GM23338 (cell line): ENCODE measurements around the gene CTTN. TPM values are rescaled to one million over a fixed set of nuclear protein-coding genes. Genes with fewer than 3 reads are reported as not detected.
A peak's percentile ranks its signal among the peaks of the same experiment; 100 is the strongest.

Experiments
- ATAC-seq: fragments of 200-7000 bp; cut with Tn5 transposase; 3 replicates; pipeline ENCODE4 v1.9.1; 2020
- DNase-seq: peaks from one replicate; pipeline ENCODE4 v3.0.0-alpha.2; 2015; ENCODE audit warnings: low spot score
- H2AFZ ChIP-seq: fragments of 200-600 bp; sonication (generic); 2 replicates; pipeline ENCODE4 v1.8.0; 2016; ENCODE audit warnings: antibody characterized with exemption, mild to moderate bottlenecking, moderate library complexity
- H3F3A ChIP-seq: fragments of 200-600 bp; sonication (generic); replicated peaks from 2 replicates; pipeline ENCODE4 v1.8.0; 2017; ENCODE audit warnings: antibody characterized with exemption, mixed run types, low read depth
- H3K27ac ChIP-seq: fragments of 200-600 bp; sonication (generic); 2 replicates; pipeline ENCODE4 v1.6.1; 2016; ENCODE audit warnings: low read depth
- H3K27me3 ChIP-seq: fragments of 200-600 bp; sonication (generic); 2 replicates; pipeline ENCODE4 v1.8.0; 2016; ENCODE audit warnings: mild to moderate bottlenecking, mixed run types, moderate library complexity; ENCODE audit not compliant: insufficient read depth
- H3K36me3 ChIP-seq: fragments of 200-600 bp; sonication (generic); 2 replicates; pipeline ENCODE4 v1.8.0; 2016; ENCODE audit warnings: mild to moderate bottlenecking; ENCODE audit not compliant: insufficient read depth
- H3K4me1 ChIP-seq: fragments of 200-600 bp; sonication (generic); 2 replicates; pipeline ENCODE4 v1.8.0; 2016; ENCODE audit warnings: mild to moderate bottlenecking, moderate library complexity; ENCODE audit not compliant: insufficient read depth
- H3K4me2 ChIP-seq: fragments of 200-600 bp; sonication (generic); 2 replicates; pipeline ENCODE4 v1.7.1; 2017; ENCODE audit warnings: mixed run types
- H3K4me3 ChIP-seq: fragments of 200-600 bp; sonication (generic); 2 replicates; pipeline ENCODE4 v1.6.1; 2016; ENCODE audit warnings: mixed run types
- H3K79me2 ChIP-seq: fragments of 200-600 bp; sonication (generic); replicated peaks from 2 replicates; pipeline ENCODE4 v1.8.0; 2017; ENCODE audit warnings: mild to moderate bottlenecking; ENCODE audit not compliant: insufficient read depth
- H3K9me2 ChIP-seq: fragments of 200-600 bp; sonication (generic); 2 replicates; pipeline ENCODE4 v1.8.0; 2017; ENCODE audit not compliant: insufficient read depth
- H4K20me1 ChIP-seq: fragments of 200-600 bp; sonication (generic); replicated peaks from 2 replicates; pipeline ENCODE4 v1.8.0; 2017; ENCODE audit warnings: mild to moderate bottlenecking; ENCODE audit not compliant: insufficient read depth
- H3K27ac Mint-ChIP-seq: 2 replicates; pipeline ENCODE4 v1.8.0; 2020; ENCODE audit warnings: inconsistent platforms, mild to moderate bottlenecking, moderate library complexity, mixed read lengths
- H3K27me3 Mint-ChIP-seq: 3 replicates; pipeline ENCODE4 v1.8.0; 2022; ENCODE audit warnings: low read depth, mild to moderate bottlenecking, moderate library complexity, mixed read lengths, inconsistent platforms; ENCODE audit not compliant: insufficient read depth, poor library complexity
- H3K36me3 Mint-ChIP-seq: 3 replicates; pipeline ENCODE4 v1.8.0; 2021; ENCODE audit warnings: low read depth, mild to moderate bottlenecking, inconsistent platforms, moderate library complexity, mixed read lengths
- H3K4me1 Mint-ChIP-seq: 3 replicates; pipeline ENCODE4 v1.8.0; 2020; ENCODE audit warnings: mild to moderate bottlenecking, inconsistent platforms, mixed read lengths
- H3K4me3 Mint-ChIP-seq: 3 replicates; pipeline ENCODE4 v1.8.0; 2021; ENCODE audit warnings: moderate library complexity, mild to moderate bottlenecking, inconsistent platforms, mixed read lengths
- H3K9me3 Mint-ChIP-seq: 3 replicates; pipeline ENCODE4 v1.8.0; 2020; ENCODE audit warnings: moderate library complexity, mild to moderate bottlenecking, inconsistent platforms, mixed read lengths
- CREB1 ChIP-seq: fragments of 250-450 bp; sonication (Bioruptor Pico); IDR thresholded peaks from 2 replicates; pipeline ENCODE4 v1.5.0; 2020; ENCODE audit warnings: low read depth, mild to moderate bottlenecking, moderate library complexity
- ETS1 ChIP-seq: IDR thresholded peaks from 2 replicates; pipeline ENCODE4 v1.6.1; 2016; ENCODE audit warnings: antibody characterized with exemption
- EZH2 ChIP-seq: fragments of 200-600 bp; sonication (generic); IDR thresholded peaks from one replicate; pipeline ENCODE4 v1.8.0; 2017; ENCODE audit warnings: antibody characterized with exemption, mild to moderate bottlenecking, low read depth; ENCODE audit not compliant: unreplicated experiment
- EZH2phosphoT487 ChIP-seq: fragments of 200-600 bp; sonication (generic); IDR thresholded peaks from one replicate; pipeline ENCODE4 v1.8.1; 2018; ENCODE audit warnings: antibody characterized with exemption; ENCODE audit not compliant: unreplicated experiment
- JUNB ChIP-seq: IDR thresholded peaks from one replicate; pipeline ENCODE4 v1.6.1; 2016; ENCODE audit warnings: antibody characterized with exemption; ENCODE audit not compliant: unreplicated experiment
- NANOG ChIP-seq: IDR thresholded peaks from 2 replicates; pipeline ENCODE4 v1.6.1; 2016; ENCODE audit warnings: antibody characterized with exemption, borderline replicate concordance
- POLR2AphosphoS5 ChIP-seq: IDR thresholded peaks from 2 replicates; pipeline ENCODE4 v1.6.1; 2016; ENCODE audit warnings: antibody characterized with exemption, low read depth
- STAT1 ChIP-seq: IDR thresholded peaks from one replicate; pipeline ENCODE4 v1.6.1; 2016; ENCODE audit warnings: antibody characterized with exemption; ENCODE audit not compliant: unreplicated experiment
- ZNF114 ChIP-seq: fragments of 250-450 bp; sonication (Bioruptor Pico); IDR thresholded peaks from 2 replicates; pipeline ENCODE4 v1.5.0; 2020; ENCODE audit warnings: mild to moderate bottlenecking, moderate library complexity
- ZNF331 ChIP-seq: fragments of 250-450 bp; sonication (Bioruptor Pico); IDR thresholded peaks from 2 replicates; pipeline ENCODE4 v1.5.0; 2020; ENCODE audit warnings: low read depth, mild to moderate bottlenecking, moderate library complexity
- ZNF462 ChIP-seq: fragments of 250-450 bp; sonication (Bioruptor Pico); IDR thresholded peaks from 2 replicates; pipeline ENCODE4 v1.5.0; 2020; ENCODE audit warnings: mild to moderate bottlenecking, moderate library complexity
- polyA plus RNA-seq: library from polyadenylated mRNA; unstranded; fragments of >200 nt; fragmentation: Nextera tagmentation; extraction: Ambion mirVana; gene quantifications from 2 replicates; pipeline ENCODE4 v1.2.1, GENCODE V29; 2016
- total RNA-seq: library from RNA; depleted of rRNA; stranded (reverse); fragments of >200 nt; shearing (Covaris generic); gene quantifications from 2 replicates; pipeline ENCODE4 v1.2.3, GENCODE V29; 2014
- TF ChIP-seq, protein P1 (sequence below), 2 experiments: fragments of 200-600 bp in 1 of 2; sonication (generic) in 1 of 2; conservative IDR thresholded peaks; 2 replicates each; pipeline versions ENCODE4 v1.5.1 to v1.6.1; 2016 to 2017; ENCODE audit warnings: antibody characterized with exemption in 2 of 2, low read depth in 2 of 2, mild to moderate bottlenecking in 2 of 2, moderate library complexity in 1 of 2
- TF ChIP-seq, protein P2 (sequence below): IDR thresholded peaks from one replicate; pipeline ENCODE4 v1.6.1; 2018; ENCODE audit warnings: antibody characterized with exemption; ENCODE audit not compliant: unreplicated experiment

The CTTN gene
- total and polyA plus RNA-seq, 2 experiments from 2014 or later: 163 to 343 TPM

GRCh38 chr11:70397336-70397982 is 870 bp upstream of the CTTN start:
- ATAC-seq (peak; percentile 31), DNase-seq (peak; percentile 44)
- H3K36me3 ChIP-seq: no peaks in the 10 kb centered on the region
- Mint-ChIP-seq H3K27ac (peak overlapping the region; percentile 87), H3K4me3 (peak overlapping the region; percentile 97), H3K27me3 (peaks cover 14% of the 10 kb centered on the region), H3K4me1 (peaks cover 21% of the 10 kb centered on the region), H3K9me3 (no peaks in the 10 kb centered on the region), H3K36me3 (peaks cover 36% of the 10 kb centered on the region)
- peak overlapping the region; percentile 99 for H3K4me3 ChIP-seq
- TF ChIP-seq, protein P1, sequence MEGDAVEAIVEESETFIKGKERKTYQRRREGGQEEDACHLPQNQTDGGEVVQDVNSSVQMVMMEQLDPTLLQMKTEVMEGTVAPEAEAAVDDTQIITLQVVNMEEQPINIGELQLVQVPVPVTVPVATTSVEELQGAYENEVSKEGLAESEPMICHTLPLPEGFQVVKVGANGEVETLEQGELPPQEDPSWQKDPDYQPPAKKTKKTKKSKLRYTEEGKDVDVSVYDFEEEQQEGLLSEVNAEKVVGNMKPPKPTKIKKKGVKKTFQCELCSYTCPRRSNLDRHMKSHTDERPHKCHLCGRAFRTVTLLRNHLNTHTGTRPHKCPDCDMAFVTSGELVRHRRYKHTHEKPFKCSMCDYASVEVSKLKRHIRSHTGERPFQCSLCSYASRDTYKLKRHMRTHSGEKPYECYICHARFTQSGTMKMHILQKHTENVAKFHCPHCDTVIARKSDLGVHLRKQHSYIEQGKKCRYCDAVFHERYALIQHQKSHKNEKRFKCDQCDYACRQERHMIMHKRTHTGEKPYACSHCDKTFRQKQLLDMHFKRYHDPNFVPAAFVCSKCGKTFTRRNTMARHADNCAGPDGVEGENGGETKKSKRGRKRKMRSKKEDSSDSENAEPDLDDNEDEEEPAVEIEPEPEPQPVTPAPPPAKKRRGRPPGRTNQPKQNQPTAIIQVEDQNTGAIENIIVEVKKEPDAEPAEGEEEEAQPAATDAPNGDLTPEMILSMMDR (conservative IDR thresholded peaks at IDR 0.05; ENCODE audit: low read depth in 2 of 2): no peak
- TF ChIP-seq ZNF331: no peak
- no peak for TF ChIP-seq CREB1
- no peak for TF ChIP-seq EZH2
- TF ChIP-seq ZNF114 (CRISPR knock-in tag): no peak
- TF ChIP-seq, protein P2, sequence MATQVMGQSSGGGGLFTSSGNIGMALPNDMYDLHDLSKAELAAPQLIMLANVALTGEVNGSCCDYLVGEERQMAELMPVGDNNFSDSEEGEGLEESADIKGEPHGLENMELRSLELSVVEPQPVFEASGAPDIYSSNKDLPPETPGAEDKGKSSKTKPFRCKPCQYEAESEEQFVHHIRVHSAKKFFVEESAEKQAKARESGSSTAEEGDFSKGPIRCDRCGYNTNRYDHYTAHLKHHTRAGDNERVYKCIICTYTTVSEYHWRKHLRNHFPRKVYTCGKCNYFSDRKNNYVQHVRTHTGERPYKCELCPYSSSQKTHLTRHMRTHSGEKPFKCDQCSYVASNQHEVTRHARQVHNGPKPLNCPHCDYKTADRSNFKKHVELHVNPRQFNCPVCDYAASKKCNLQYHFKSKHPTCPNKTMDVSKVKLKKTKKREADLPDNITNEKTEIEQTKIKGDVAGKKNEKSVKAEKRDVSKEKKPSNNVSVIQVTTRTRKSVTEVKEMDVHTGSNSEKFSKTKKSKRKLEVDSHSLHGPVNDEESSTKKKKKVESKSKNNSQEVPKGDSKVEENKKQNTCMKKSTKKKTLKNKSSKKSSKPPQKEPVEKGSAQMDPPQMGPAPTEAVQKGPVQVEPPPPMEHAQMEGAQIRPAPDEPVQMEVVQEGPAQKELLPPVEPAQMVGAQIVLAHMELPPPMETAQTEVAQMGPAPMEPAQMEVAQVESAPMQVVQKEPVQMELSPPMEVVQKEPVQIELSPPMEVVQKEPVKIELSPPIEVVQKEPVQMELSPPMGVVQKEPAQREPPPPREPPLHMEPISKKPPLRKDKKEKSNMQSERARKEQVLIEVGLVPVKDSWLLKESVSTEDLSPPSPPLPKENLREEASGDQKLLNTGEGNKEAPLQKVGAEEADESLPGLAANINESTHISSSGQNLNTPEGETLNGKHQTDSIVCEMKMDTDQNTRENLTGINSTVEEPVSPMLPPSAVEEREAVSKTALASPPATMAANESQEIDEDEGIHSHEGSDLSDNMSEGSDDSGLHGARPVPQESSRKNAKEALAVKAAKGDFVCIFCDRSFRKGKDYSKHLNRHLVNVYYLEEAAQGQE: no peak
- TF ChIP-seq POLR2AphosphoS5: no peak
- TF ChIP-seq STAT1: no peak
- no peak for TF ChIP-seq EZH2phosphoT487
- TF ChIP-seq NANOG: no peak
- no peak for TF ChIP-seq ETS1
- no peak for TF ChIP-seq JUNB
- no peak for TF ChIP-seq ZNF462 (CRISPR knock-in tag)
- peak overlapping the region; percentile 89 for H3K27ac ChIP-seq
- H3K4me2 ChIP-seq: peak overlapping the region; percentile 100
- peak overlapping the region; percentile 99 for H2AFZ ChIP-seq
- no peaks in the 10 kb centered on the region for H3K9me2 ChIP-seq
- H3K4me1 ChIP-seq: peaks cover 23% of the 10 kb centered on the region
- H3K79me2 ChIP-seq: peaks cover 84% of the 10 kb centered on the region
- no peaks in the 10 kb centered on the region; the same call in 1 of the 2 replicates for H3F3A ChIP-seq
- H4K20me1 ChIP-seq: peaks cover 33% of the 10 kb centered on the region
- H3K27me3 ChIP-seq: no peaks in the 10 kb centered on the region
